ENCODE data around the gene AFAP1.
A peak's percentile ranks its signal among the peaks of the same experiment; 100 is the strongest.

The AFAP1 gene

DNA sequence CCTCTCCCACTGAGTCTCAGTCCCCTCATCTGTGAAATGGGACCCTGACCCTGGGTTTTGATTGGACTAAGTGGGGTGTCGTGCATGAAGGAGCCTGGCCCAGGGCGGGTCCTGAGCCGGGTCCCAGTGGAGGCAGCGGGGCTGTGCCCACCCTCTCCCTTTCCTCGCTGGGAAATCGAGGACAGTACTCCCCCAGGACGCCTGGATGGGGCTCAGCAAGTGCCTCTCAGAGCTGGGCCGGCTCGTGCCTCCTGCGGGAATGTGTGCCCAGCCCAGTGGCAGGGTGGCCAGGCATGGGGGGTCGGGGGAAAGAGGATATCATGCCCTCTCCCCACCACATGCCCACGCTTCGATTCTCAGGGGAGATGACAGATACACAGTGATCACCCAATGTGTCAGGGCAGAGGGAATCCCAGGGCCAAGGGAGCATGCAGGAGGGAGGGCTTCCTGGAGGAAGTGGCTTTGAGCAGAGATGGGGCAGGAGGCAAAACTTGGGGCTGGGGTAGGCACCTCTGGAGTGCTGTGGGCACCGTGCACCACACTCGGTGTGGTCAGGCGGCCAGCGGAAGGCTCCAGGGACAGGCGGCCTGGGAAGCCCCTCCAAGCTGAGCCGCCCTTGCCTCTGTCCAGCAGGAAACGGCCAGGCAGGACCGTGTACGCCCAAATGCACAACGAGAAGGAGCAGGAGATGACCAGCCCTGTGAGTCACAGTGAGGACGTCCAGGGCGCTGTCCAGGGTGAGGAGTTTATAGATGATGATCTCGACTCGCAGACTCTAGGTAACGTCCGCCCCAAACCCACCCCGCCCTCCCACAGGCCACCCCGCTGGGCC, 203.0 kb downstream of the AFAP1 start:
- no peak for DNase-seq (ENCODE audit: low spot score)

DNA sequence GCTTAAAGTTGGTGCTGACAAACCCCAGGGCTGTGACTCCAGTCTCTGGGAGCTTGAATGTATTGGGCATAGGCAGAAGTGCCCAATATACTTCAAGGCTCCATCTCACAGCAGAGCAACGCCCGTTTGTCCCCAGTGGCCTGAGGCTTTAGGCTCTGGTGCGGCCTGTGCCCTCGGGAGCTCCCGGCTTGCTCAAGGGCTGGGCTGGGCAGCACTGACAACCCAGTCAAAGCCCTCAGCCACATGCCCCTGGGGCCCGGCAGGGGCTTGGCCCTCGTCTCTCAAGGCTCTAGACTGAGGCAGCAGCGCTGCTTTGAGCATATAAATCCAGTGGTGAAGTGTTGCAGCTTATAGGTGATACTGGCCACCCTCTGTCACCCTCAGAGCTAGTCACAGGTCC, 203.7 kb downstream of the AFAP1 start:
- no peak for DNase-seq (ENCODE audit: low spot score)

DNA sequence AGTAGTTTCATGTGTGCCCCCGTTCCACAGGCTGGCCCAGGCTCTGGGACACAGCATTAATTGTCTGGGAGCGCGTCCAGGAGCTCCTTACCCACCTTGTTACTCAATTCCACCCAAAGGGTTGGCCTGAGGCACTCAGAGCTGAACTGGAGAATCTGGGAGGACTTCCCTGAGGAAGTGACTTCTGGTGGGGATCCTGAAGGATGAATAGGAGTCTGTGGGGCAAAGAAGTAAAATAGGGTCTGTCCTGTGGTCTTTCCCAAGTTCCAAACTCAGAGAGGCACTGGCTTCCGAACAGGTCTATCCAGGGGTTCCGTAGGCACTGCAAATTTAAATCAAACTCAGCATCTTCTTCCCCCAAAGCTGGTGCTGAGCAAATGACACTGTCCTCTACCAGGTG, 204.3 kb downstream of the AFAP1 start:
- DNase-seq (ENCODE audit: low spot score) = no peak

DNA sequence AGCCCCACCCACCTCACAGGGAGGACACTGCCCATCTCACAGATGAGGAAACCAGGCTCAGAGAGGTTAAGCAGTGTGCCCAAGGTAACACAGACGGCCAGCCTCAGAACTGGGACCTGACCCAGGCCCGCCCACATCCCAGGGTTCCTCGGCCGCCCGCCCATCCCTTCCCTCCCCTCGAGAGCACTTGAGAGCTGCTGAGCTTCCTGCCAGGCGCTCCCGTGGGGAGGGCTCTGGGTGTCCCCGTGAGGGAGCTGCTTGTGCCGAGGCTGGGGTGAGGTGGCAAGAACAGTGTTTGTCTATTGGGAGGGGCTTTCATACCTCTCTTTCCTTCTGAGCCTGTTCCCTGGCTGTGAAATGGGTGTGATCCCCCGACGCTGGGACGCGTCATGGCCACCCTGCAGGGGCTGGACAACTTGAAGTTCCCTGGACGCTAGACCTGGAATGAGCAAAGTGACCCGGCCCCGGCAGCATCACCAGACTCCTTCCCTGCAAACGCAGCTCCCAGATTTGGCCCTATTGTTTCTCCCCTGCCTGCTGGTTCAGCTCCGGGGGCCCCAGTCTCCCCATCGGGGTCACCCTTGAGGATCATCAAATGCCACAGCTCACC, 204.9 kb downstream of the AFAP1 start:
- DNase-seq (ENCODE audit: low spot score) = no peak

DNA sequence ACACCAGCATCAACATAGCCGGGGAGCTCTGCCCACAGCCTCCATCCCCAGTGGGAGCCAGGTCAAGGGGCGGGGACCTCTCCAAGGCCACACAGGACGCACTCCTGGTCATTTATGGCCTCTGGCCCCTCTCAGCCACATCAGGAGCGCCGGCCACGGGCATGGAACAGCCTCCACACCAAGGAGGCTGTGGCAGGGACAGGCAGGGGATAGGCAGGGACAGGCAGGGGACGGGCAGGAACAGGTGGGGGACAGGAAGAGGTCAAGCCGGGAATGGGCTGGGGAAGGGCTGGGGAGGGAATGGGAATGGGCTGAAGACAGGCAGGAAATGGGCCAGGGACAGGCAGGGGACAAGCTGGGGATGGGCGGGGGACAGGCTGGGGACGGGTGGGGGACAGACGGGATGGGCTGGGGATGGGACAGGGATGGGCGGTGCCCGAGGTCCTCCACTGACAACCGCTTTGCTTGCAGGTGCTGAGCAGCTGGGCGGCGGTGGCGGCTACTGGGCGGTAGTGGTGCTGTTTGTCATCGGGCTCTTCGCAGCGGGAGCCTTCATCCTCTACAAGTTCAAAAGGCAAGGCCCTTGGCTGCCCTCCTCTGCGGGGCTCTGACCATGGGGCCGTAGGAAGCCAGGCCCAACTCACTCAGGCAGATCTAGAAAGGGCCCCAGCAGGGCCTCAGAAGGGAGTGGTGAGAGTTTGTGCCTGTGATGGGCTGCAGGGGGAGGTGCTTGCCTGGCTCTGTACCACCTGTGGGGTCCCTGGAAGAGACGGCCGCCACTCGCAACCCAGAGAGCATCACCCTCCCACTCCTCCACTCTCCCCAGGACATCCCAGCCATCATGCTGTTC, 205.6 kb downstream of the AFAP1 start:
- DNase-seq (ENCODE audit: low spot score) = no peak

DNA sequence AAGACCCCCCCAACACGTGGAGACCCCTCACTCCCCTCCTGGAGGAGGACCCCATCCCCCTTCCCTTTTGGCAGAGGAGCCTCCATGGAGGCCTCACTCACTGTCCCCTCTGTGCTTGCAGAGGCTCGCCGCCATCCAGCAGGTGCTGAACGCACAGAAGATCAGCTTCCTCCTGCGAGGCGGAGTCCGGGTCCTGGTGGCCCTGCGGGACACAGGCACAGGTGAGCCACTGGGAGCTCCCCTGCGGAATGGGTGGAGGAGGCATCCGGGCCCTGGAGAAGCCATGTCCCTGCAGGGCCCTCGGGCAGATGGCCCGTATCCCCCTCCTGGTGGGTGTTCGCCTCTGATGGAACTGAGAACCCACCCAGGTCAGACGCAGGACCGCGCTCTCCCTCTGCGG, 206.5 kb downstream of the AFAP1 start:
- no peak for DNase-seq (ENCODE audit: low spot score)

DNA sequence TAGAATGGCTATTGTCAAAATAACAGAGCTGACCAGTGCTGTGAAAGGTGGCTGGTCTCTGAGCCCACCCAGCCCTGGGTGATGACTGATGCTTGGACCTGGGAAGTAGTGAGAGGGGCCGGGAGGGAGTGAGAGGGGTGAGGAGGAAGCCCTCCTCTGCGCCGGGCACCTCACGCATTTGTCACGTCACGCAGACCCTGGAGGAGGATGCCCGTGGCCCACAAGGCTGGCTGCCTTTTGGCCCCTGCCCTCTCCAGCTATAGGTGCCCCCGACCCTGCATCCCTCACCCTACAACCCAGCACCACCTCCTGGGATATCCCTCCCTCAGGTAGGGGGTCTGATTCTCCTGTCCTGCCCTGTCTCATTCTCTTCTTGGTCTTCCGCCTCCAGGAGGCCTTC, 207.4 kb downstream of the AFAP1 start:
- DNase-seq (ENCODE audit: low spot score) = no peak

DNA sequence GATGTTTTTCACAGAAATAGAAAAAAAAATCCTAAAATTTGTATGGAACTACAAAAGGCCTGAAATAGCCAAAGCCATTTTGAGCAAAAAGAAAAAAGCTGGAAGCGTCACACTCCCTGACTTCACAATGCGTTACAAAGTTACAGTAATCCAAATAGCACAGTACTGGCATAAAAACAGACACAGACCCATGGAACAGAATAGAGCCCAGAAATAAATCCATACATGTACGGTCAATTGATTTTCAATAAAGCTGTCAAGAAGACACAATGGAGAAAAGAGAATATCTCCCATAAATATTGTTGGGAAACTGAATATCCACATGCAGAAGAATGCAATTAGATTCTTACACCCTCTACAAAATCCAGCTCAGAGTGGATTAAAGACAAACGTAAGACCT, 208.2 kb downstream of the AFAP1 start:
- no peak for DNase-seq (ENCODE audit: low spot score)

DNA sequence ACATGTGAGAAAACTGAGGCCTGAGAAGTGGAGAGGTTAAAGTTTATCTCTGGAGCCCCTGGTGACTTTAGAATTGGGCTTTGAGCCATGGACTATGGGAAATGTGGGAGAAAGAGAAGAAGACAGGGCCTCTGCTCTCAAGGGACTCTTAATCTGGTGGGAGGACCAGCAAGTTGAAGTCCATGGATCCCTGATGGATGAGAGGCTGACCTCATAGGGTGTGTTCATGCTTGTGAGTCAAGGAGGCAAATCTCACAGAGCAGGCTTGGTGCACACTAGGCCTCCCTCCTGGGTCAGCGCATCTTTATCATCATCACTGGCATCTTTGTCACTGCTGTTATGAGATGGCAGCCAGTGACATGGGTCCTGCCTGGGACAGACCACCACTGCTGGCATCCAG, 211.9 kb downstream of the AFAP1 start:
- no peak for DNase-seq (ENCODE audit: low spot score)

DNA sequence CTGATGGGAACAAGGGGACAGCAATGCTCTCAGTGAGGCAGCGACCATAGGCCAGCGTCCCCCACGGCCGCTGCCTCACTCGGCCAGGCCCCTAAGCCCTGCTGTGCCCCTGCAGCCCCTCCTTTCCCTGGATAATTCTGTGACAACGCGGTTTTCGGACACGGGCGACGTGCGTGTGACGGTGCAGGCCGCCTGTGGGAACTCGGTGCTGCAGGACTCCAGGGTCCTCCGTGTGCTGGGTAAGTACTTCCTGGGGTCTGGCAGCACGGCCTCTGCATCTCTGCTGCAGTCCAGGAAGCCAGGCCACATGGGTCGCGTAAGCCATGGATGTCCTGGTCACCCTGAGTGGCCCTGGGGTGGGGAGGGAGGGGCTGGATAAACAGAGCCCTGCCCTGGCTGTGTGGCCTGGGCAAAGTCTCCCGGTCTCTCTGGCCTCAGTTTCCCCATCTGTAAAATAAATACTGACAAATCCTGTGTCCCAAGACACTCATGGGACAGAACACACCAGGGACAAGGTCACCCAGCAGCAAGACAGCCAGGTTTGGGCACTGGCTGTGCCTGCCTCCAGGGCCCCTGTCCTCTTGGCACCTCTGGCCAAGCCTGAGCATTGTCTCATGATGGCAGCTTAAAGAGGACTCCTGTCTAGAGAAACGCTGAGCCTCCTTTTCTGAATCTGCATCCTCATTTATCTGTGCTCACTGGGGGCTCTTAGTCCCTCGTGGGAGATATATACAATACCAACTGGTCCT, 212.8 kb downstream of the AFAP1 start:
- DNase-seq (ENCODE audit: low spot score) = no peak

DNA sequence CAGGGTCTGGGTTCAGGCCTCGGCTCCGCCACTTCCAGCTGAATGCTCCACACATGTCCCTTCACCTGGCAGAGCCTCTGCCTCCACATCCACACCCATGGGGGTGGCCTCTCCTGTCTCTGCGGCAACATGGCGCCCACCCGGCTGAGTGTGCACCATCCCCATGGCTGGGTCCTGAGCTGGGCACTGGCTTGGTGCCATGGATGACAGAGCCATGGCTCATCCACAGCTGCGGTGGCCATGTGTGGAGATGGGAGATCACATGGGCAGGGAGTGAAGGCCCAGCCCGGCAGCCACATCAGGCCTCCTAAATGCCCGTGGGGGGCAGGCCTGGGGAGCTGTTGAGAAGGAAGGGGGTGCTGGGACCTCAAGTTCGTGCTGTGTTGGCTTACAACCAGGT, 213.7 kb downstream of the AFAP1 start:
- no peak for DNase-seq (ENCODE audit: low spot score)

DNA sequence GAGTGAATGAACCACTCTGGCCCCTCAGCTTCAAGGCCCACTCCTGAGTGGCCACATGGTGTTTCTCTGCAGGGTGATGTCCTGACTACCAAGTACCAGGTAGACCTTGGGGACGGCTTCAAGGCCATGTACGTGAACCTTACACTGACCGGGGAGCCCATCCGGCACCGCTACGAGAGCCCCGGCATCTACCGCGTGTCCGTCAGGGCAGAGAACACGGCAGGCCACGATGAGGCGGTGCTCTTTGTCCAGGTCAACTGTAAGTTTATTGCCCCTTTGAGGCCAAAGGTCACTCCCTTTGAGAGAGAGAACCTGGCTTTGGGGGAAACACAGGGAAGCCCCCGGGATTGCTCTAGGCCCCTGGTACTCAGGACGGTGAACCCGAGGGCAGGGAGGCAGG, 216.0 kb downstream of the AFAP1 start:
- no peak for DNase-seq (ENCODE audit: low spot score)

DNA sequence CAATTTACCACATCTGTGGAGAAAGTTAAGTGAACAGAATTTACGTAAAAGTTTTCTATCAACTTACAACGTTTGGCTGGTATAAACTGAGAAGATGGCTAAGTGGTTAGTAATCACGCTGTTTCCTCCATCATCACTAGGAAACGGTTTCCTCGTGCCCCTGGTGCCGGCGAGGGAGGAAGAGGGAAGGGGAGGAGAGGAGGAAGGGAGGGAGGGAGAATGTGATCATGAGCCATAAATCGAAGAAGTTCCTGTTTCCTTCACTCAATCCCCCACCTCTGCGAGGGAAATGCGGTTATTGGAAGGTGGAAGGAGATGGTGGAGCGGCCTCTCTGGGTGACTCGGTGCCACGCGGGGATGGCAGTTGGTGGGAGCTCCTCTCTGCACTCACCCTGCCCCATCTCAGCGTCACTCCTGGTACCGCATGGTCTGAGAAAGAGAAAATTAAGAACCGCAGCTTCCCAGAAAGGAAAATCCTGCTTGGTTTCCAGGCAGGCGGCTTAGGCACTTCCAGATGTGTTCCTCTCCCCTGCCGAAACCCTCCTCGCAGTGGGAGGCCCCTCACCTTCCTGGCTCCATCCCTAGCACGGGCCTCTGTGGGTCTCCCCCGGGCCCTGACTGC, 216.8 kb downstream of the AFAP1 start:
- DNase-seq (ENCODE audit: low spot score) = no peak

DNA sequence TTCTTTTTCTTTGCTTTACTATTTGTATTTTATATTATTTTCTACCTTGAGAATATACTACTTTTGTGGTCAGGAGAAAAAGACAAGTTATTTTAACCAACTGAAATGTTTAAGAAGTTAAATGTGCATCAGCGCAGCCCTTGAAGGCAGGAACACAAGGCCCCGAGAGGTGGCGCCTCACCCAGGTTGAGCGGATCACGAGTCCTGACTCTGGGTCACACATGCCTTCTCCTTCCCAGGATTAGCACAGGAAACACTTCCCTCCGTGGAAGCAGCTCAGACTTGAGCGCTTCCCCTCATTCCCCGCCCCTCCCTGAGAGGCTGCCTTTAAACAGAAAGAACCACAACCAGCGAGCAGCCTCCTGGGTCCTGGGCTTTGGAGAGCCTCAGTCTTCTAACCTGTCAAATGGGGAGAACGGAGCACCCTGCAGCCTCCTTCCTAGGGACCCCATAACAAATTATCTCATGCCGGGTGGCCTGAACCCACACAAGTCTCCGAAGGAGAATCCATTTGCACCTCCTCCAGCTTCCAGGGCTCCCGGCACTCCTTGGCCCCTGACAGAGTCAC, 217.6 kb downstream of the AFAP1 start:
- DNase-seq (ENCODE audit: low spot score) = no peak

DNA sequence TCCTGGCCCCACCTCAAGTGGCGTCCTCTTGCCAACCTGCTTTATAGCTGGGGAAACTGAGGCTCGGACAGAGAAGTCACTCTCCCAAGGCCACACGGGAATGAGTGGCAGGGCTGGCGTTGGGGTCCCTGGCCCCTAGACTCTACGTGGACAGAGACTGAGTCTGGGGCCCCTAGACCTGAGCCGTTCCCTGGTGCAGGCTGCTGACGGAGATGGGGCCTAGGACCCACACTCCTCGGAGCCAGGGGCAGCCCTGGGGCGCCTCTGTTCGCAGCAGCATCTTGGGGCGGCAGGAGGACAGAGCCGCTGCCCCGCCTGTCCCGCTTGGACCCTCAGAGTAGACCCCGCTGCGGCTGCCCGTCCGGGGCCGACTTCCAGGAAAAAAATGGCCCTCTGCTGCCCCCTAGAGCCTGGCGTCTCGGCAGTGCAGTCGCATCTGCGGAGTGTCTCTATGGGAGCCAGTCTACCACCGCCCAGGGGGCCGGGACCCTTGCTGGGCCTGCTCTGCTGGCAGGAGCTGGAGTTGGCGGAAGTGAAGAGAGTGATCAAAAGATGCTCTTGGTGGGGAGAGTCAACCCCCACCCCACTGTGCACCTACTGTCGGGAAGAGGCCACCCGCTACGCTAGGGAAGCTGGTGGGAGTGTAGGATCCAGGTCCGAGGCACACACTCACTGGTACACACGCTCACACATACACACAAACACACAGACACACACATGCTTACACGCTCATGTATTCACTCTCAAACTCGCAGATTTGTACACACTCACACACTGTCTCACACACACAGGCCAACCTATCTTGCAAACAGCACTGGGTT, 220.1 kb downstream of the AFAP1 start:
- DNase-seq (ENCODE audit: low spot score) = peak; percentile 46

DNA sequence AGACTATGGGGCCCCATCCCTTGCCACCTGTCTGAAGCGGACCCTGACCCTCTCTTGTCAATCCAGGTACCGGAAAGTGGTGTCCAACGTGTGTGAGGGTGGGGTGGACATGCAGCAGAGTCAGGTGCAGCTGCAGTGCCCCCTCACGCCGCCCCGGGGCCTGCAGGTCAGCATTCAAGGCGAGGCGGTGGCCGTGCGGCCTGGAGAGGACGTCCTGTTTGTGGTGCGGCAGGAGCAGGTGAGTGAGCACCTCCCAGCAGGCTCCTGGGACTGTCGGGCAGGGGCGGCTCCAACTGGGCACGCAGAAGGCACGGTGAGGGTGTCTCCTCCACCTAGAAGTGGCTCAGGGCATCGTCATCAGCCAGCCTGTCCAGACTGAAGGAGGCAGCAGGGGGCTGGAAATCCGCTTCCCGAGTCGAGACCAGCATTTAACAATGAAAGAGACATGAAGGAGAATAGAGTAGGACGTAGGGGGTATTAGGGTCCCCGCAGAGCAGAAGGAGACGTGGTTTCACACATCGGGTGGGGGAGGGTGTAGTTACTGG, 221.6 kb downstream of the AFAP1 start:
- no peak for DNase-seq (ENCODE audit: low spot score)

DNA sequence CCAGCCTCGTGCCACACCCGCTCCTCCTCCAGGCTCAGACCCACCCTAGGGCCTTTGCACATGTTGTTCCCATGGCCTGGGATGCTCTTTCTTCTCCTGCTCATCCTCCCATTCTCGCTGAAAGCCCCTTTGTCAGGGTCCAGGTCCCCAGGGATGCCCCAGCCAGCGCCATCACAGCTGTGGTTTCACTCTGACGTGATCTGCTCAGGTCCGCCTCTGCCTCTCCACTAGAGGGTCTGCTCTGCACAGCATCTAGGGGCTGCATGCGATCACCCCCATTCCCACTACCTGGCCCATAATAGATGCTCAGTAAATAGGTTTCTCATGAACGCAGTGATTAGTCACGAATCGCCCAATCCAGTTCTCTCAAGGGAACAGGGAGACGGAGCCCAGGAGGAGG, 222.5 kb downstream of the AFAP1 start:
- no peak for DNase-seq (ENCODE audit: low spot score)

DNA sequence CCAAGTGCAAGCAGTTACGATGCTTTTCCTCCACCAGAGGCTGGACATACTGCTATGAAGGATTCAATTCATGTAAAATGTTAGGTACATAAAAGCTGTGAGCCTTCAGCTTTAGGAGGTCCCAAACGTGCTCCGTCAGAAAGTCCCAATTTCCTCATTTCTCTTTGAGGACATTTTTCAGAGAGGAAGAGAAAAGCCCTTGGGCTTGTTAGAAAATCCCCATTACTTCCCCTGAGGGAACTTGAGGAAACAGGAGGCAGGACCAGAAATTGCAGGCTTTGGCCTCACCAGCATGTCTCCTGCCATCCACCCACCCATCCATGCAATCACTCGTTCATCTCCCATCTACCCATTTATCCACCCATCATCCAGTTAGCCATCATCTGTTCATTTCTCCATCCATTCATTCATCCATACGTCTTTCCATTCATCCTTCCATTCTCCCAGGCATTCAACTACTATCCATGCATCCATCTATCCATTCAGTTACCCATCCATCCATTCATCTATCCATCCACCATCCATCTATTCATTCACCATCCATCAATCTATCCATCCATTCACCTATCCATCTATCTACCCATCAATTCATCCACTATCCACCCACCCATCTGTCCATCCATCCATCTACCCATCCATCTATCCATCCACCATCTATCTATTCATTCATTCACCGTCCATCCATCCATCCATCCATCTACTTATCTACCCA, 223.5 kb downstream of the AFAP1 start:
- DNase-seq (ENCODE audit: low spot score) = no peak

DNA sequence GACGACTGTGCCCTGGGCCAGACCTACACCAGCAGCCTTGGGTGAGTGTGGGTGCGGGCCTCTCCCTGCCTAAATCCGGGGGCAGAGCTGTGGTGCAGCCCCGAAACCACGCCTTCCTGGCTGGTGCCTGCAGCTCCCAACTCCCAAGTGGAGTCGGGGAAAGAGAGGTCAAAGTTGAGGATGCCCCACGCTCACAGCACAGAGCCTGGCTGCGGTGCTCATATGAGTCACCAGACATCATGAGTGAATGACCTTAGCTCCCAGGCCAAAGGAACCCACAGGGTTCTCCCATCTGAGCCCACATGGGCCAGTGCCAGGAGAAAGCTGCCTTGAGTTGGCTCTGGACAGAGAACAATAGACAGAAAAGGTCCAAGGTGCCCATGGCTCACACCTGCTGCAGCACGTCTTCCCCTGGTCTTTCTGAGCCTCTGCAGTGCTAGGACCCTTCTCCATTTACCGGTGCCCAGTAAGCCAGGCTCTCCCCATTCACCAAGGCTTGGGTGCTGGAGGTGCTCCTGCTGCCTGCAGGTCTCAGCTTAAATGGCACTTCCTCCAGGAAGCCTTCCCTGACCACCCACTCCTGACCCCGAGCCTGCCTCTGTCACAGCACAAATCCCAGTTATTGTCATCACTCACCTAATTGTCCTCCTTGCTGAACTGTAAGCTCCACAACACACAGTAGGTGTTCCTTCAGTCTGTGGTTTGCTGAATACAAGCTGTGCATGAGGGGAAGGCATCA, 224.2 kb downstream of the AFAP1 start:
- no peak for DNase-seq (ENCODE audit: low spot score)
